ENCODE measurements around the gene PPP1R9B.

The PPP1R9B gene

GRCh38 chr17:50105811-50106210 is 44.7 kb downstream of the PPP1R9B start:
- no peak for DNase-seq

DNA sequence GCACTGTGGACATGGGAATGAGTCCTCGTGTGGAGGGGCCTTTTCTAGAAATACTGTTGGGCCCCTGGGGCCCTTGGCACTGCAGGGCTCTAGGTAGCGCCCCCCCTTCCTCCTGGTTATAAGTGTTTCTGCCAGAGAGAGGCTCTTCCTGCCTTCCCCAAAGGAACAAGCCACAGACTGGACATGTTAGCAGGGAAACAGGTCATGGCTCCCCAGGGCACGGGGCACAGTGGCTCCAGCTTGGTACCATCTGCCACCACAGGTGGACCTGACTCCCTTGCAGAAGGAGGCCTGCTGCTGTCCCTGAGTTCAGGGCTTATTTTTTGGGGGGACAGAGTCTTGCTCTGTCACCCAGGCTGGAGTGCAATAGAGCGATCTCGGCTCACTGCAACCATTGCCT is 46.5 kb downstream of the PPP1R9B start:
- no peak for DNase-seq

DNA sequence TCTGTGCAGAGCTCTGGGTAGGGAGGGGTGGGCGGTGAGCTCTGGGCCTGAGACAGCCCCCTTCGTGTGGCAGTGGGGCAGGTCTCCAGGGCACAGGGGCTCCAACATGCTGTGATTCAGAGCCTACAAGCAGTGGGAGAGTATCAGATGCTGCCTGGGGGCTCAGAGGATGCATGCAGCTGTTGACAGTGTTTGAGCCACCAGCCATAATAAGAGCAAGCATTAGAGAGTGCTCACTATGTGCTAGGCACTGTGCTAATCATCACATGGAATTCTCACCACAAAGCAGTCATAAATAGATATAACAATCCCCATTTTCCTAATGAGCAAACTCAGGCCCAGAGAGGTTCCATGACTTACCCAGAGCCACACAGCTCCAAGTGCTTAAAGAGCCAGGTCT is 47.2 kb downstream of the PPP1R9B start:
- no peak for DNase-seq

GRCh38 chr17:50102164-50102991 is 48.1 kb downstream of the PPP1R9B start:
- DNase-seq, result no peak

DNA sequence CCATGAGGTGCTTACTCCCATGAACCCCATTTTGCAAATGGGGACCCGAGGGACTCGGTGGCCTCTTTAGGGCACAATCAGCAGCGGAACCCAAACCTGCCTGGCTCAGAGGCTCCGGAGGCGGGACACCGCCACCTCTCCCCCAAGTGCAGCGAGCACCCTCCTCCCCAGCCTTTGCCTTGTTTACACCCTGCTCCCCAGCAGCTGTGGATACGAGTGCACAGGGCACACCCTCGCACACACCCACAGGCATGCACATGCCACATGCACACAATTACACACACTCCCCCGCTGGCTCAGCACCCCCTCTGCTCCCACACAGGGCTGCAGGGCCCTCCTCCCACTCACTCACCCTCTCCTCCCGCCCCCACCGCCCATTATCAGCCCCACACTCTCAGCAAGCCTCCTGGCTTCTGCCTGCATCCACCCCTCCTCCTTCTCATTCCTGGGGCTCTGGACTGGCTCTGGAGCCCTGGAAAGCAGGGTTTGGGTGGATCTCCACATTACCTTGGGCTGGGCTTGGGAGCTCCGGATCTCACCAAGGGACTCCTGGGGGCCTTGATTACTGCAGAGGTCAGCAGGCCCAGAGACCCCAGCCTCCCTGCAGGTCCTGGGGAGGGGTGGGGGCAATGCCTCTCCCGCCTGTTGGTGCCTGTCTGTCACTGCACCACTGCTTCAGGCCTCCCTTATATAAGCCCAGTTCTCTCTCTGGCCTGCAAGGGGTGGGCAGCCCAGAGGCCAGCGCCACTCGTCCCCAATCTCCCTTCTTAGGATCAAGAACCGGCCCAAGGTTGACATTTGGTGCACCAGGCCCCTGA is 48.9 kb downstream of the PPP1R9B start:
- DNase-seq, result peak; percentile 26

DNA sequence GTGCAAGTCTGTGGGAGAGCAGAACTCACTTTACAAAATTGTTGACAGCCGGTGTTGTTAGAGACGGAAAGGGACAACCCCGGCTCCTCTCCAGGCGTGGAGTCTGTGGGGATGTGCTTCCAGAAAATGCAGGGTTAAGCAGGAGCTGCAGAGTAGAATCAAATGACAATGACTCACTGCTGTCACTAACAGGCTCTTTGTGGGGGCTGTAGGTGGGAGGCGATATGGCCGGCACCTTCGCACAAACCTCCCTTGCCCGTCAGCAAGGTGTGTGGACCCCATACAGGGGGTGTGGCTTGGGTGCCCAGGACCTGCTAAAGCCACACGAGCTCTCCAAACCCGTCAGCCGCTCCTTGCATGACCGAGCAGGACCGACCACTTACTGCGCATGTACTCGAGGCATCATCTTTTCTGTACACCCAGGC is 49.5 kb downstream of the PPP1R9B start:
- no peak for DNase-seq

- DNase-seq, result no peak
Observed at GRCh38 chr17:50100480-50100883, 50.0 kb downstream of the PPP1R9B start.

- DNase-seq, result no peak
Observed at GRCh38 chr17:50099003-50099402, 51.5 kb downstream of the PPP1R9B start.

- DNase-seq, result no peak
Observed at GRCh38 chr17:50098583-50098982, 51.9 kb downstream of the PPP1R9B start.

DNA sequence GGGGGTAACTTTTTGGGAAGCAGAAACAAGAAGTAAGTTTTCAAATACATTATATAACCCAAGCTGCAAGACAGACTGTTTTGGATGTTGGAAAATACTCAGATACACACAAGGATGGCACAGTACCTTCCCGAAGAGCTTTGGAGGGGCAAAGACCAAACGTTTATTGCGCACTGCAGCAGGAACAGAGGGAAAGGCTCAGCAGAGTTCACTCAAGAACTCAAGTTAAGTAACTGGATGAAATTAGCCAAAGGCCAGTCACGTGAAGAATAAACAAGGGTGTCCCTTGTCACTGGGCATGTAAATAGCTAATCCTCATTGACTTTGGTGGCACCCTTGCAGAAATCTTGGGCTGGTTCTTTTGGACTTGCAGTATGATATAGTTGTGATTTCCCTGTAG is 52.6 kb downstream of the PPP1R9B start:
- no peak for DNase-seq

DNA sequence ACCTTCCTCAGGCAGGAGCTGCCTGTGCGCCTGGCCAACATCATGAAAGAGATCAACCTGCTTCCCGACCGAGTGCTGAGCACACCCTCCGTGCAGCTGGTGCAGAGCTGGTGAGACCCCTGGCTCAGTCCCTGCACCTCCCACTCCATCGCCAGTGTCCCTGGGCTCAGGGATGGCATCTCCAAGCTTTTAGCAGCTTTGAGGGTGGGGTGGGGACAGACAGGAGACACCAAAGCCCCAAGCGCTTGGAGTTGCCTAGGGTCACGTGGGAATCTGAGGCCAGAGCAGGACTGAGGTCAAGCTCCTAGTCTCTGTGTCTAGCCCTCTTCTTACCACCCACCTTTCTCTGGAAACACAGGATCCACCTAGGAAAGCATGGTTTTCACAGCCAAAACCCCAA is 53.0 kb downstream of the PPP1R9B start:
- DNase-seq, result no peak

DNA sequence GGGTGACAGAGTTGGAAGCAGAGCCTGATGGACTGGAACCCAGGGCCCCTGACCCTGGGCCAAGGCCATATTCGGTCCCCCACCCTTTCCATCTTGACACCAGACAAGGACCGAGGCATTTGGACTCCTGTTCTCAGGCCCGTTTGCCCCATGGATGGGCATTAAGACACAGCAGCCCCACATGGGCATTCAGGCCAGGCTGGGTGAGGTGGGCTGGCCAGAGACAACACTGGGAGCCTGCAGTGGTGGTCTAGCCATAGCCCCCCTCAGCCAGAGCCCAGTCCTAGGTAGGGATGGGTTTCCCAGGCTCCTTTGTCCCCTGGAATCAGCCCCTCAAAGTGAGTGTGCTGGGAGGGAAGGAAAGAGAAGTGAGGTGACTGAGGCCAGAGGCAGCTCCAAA is 53.7 kb downstream of the PPP1R9B start:
- DNase-seq, result no peak

DNA sequence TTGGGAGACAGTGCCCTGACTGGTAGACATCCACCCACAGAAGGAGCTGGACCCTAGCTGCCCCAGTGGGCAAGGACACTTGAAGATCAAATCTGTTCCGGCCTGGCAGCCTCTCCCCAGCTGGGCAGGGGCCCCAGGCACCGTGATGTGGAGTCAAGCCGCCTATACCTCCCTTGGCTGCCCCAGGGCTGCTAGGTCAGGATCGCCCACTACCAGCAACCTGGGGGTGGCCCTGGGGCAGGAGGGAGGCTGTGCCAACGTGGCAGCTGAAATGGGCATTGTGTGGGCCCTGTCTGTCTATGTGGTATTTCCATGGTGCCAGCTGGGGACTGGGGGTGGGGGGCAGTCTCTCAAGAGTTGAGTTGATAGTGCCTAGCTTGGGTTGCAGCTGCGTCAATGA is 54.4 kb downstream of the PPP1R9B start:
- no peak for DNase-seq

- peak; percentile 15 for DNase-seq
Observed at GRCh38 chr17:50095626-50096037, 54.8 kb downstream of the PPP1R9B start.

DNA sequence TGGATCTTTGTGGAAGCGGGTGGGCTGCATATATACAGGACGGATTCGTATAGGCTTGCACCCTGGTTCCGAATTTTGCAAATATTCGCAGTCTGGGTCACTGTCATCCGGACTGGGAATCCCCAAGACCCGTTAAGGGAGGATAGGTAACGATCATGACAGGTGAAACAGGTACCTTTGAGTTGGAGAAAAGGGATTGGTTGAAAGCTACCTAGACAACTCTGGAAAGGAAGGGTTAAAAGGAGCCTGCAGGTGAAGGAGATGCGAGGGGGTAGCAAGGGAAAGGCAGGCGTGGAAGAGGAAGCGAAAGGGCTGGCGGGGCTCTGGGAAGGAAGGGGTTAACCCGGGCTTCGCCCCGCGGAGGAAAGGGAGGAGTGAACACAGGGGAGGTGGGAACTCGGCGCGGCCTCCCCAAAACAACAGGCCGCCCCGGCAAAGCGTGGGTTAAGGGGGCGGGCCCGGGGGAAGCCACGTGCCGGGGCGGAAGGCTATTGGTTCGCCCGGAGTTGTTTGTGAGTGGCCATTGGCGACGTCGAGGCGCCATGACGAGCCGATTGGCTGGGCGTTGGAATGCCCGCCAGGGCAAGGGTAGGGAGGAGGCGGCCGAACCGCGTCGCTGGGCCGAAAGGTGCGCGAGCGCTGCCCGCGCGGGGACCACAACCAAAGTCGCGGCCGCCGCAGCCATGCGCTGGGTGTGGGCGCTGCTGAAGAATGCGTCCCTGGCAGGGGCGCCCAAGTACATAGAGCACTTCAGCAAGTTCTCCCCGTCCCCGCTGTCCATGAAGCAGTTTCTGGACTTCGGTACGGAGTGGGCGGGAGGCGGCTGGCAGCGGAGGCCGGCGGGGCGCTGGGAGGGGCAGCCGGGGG is 55.5 kb downstream of the PPP1R9B start, which contains the start of gene PDK2:
Gene PDK2 (plus strand): TSS at position 599 of the 867 bp plus-strand sequence. CDS start 85 bp downstream, at position 684.
- DNase-seq, result peak; percentile 97

DNA sequence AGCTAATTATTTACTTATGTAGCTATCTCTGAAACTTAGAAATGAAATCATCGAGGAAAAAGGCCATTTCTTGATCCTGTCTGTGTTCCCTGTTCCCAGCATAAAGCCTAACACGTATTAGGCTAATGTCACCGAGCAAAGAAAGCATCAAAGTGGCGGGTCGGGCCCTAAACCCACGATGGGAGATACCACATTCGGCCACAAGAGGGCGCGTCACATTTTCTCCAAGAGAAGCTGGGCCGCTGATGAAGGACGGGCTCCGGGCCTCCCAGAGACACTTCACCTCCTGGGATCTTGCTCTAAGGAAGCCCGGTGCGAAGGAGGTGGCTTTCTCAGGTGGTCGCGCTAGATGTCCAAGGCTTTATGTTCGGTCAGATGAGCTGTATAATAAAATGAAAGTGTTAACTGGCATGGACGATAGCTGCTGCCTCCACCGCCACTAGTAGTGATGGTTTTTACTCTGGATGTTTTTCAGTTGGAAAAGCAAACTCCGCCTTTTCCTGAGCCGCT is 56.2 kb downstream of the PPP1R9B start:
- peak; percentile 93 for DNase-seq

DNA sequence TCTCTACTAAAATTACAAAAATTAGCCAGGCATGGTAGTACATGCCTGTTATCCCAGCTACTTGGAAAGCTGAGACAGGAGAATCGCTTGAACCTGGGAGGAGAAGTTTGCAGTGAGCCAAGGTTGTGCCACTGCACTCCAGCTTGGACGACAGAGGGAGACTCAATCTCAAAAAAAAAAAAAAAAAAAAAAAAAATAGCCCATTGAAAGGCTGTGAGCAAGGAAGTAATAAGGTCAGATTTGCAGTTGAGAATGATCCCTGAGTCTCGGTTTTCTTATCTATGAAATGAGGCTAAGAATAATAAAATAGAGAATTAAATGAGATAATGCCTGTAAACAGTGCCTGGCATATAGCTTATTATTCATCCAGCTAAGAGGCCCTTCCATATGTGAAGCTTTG is 56.7 kb downstream of the PPP1R9B start:
- peak; percentile 20 for DNase-seq

DNA sequence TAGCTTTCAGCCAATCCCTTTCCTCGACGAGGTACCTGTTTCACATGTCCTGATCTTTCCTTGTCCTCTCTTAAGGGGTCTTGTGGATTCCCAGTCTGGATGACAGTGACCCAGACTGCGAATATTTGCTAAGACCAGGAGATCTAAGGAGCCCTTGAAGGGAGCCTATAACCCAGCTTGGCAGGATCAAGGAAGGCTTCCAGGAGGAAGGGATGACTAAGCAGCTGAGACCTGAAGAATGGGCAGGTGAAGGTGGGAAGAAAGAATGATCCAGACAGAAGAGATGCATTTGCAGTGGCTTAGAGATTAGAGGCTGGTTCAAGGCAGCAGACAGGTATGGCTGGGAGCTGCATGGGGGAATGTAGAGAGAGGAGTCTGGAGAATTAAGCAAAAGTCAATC is 57.2 kb downstream of the PPP1R9B start:
- no peak for DNase-seq

- DNase-seq, result no peak
Observed at GRCh38 chr17:50091918-50092285, 58.6 kb downstream of the PPP1R9B start.

- DNase-seq, result no peak
Observed at GRCh38 chr17:50090971-50091917, 59.2 kb downstream of the PPP1R9B start.

- no peak for DNase-seq
Observed at GRCh38 chr17:50090071-50090470, 60.4 kb downstream of the PPP1R9B start.
